OCI-LY3 (cell line): Measurements from ENCODE around the gene HAPLN3.

Experiments used
- CTCF ChIP-seq: fragments of 200-600, 300-600 bp; sonication (generic); IDR thresholded peaks from 2 replicates; pipeline ENCODE4 v1.5.1; 2014; ENCODE audit warnings: antibody characterized with exemption, low read length, low read depth
- EZH2phosphoT487 ChIP-seq: fragments of 200-600 bp; shearing (Covaris generic); IDR thresholded peaks from 2 replicates; pipeline ENCODE4 v1.6.1; 2018; ENCODE audit warnings: antibody characterized with exemption, mixed run types, low read depth

GRCh38 chr15:88902846-88903245 lies 7.5 kb upstream of the HAPLN3 start:
- TF ChIP-seq CTCF (no peak), EZH2phosphoT487 (no peak)
